SK-N-MC (cell line): ENCODE data around the gene PLXDC1.

Experiments
- DNase-seq: peaks from one replicate; pipeline ENCODE4 v3.0.0-alpha.2; 2011; ENCODE audit warnings: low read depth, low spot score
- H3K27ac ChIP-seq: fragments of 200-600 bp; sonication (generic); 2 replicates; pipeline ENCODE4 v1.5.1; 2016; ENCODE audit warnings: mixed run types
- H3K36me3 ChIP-seq: fragments of 200-600 bp; sonication (generic); 2 replicates; pipeline ENCODE4 v1.6.1; 2017; ENCODE audit warnings: antibody characterized with exemption, low read length, mixed read lengths; ENCODE audit not compliant: insufficient read depth
- H3K4me3 ChIP-seq: fragments of 200-600 bp; sonication (generic); 2 replicates; pipeline ENCODE4 v1.5.1; 2016
- H3K9ac ChIP-seq: fragments of 200-600 bp; sonication (generic); 2 replicates; pipeline ENCODE4 v1.8.0; 2017; ENCODE audit warnings: mixed run types, mixed read lengths; ENCODE audit not compliant: insufficient read length
- H3K9me3 ChIP-seq: fragments of 200-600 bp; sonication (generic); 2 replicates; pipeline ENCODE4 v1.6.1; 2017; ENCODE audit warnings: low read depth, mild to moderate bottlenecking, antibody characterized with exemption, low read length, moderate library complexity, mixed read lengths
- EZH2 ChIP-seq: fragments of 200-600 bp; sonication (generic); IDR thresholded peaks from one replicate; pipeline ENCODE4 v1.6.1; 2017; ENCODE audit warnings: antibody characterized with exemption
- FOXP2 ChIP-seq: optimal IDR thresholded peaks from 2 replicates; pipeline ENCODE3; 2011; ENCODE audit warnings: mild to moderate bottlenecking, moderate library complexity; ENCODE audit not compliant: insufficient read depth; ENCODE audit errors: extremely low read length, control extremely low read depth
- POLR2AphosphoS5 ChIP-seq: IDR thresholded peaks from 2 replicates; pipeline ENCODE4 v1.6.1; 2012; ENCODE audit warnings: mild to moderate bottlenecking, low read depth, low read length, borderline replicate concordance

PLXDC1 gene

GRCh38 chr17:39195568-39196160, 44.2 kb upstream of the PLXDC1 start:
- Histone ChIP-seq H3K27ac (no peak overlapping the region), H3K9ac (no peak overlapping the region)

GRCh38 chr17:39194985-39195524, 43.6 kb upstream of the PLXDC1 start:
- no peaks in the 10 kb centered on the region; the same call in 1 of the 2 replicates for H3K36me3 ChIP-seq
- no peak overlapping the region for H3K27ac ChIP-seq
- no peak for TF ChIP-seq POLR2AphosphoS5
- no peak for TF ChIP-seq FOXP2
- TF ChIP-seq EZH2, result no peak
- H3K4me3 ChIP-seq, result no peak overlapping the region
- H3K9ac ChIP-seq, result no peak overlapping the region
- no peak for DNase-seq
- H3K9me3 ChIP-seq, result no peaks in the 10 kb centered on the region

More at GRCh38 chr17:39195568-39196160, 44.2 kb upstream of the PLXDC1 start:
- no peak for TF ChIP-seq FOXP2
- TF ChIP-seq EZH2, result no peak
- no peak for TF ChIP-seq POLR2AphosphoS5
- Histone ChIP-seq H3K9me3 (no peaks in the 10 kb centered on the region), H3K36me3 (peaks cover 2% of the 10 kb centered on the region), H3K4me3 (no peak overlapping the region)
- no peak for DNase-seq

- Histone ChIP-seq H3K4me3 (no peak overlapping the region), H3K36me3 (no peaks in the 10 kb centered on the region; the same call in 1 of the 2 replicates), H3K9me3 (no peaks in the 10 kb centered on the region), H3K9ac (no peak overlapping the region), H3K27ac (no peak overlapping the region)
- no peak for TF ChIP-seq POLR2AphosphoS5
- no peak for TF ChIP-seq FOXP2
- no peak for TF ChIP-seq EZH2
- DNase-seq, result no peak
Measured at GRCh38 chr17:39194089-39194984, 42.9 kb upstream of the PLXDC1 start.

GRCh38 chr17:39193346-39193745, 41.9 kb upstream of the PLXDC1 start:
- Histone ChIP-seq H3K9ac (no peak overlapping the region), H3K36me3 (no peaks in the 10 kb centered on the region; the same call in 1 of the 2 replicates), H3K9me3 (no peaks in the 10 kb centered on the region), H3K4me3 (no peak overlapping the region), H3K27ac (no peak overlapping the region)
- TF ChIP-seq FOXP2, result no peak
- TF ChIP-seq POLR2AphosphoS5, result no peak
- no peak for TF ChIP-seq EZH2
- no peak for DNase-seq

GRCh38 chr17:39192901-39193300, 41.5 kb upstream of the PLXDC1 start:
- no peak overlapping the region for H3K9ac ChIP-seq
- H3K9me3 ChIP-seq, result no peaks in the 10 kb centered on the region
- DNase-seq, result no peak
- H3K27ac ChIP-seq, result no peak overlapping the region
- no peak for TF ChIP-seq EZH2
- TF ChIP-seq POLR2AphosphoS5, result no peak
- H3K4me3 ChIP-seq, result no peak overlapping the region
- no peaks in the 10 kb centered on the region; the same call in 1 of the 2 replicates for H3K36me3 ChIP-seq

- Histone ChIP-seq H3K9ac (no peak overlapping the region), H3K9me3 (no peaks in the 10 kb centered on the region), H3K4me3 (no peak overlapping the region), H3K36me3 (no peaks in the 10 kb centered on the region; the same call in 1 of the 2 replicates), H3K27ac (no peak overlapping the region)
- no peak for DNase-seq
- TF ChIP-seq EZH2 (no peak), FOXP2 (no peak), POLR2AphosphoS5 (no peak)
Measured at GRCh38 chr17:39191750-39192510, 40.5 kb upstream of the PLXDC1 start.

- Histone ChIP-seq H3K9ac (no peak overlapping the region), H3K36me3 (peaks cover 4% of the 10 kb centered on the region; the same call in 1 of the 2 replicates), H3K27ac (no peak overlapping the region), H3K9me3 (no peaks in the 10 kb centered on the region), H3K4me3 (no peak overlapping the region)
- no peak for DNase-seq
- no peak for TF ChIP-seq POLR2AphosphoS5
Measured at GRCh38 chr17:39187152-39187830, 35.9 kb upstream of the PLXDC1 start.
